ENCODE data around the gene PPP2R2C. TPM values are rescaled to one million over a fixed set of nuclear protein-coding genes. Genes with fewer than 3 reads are reported as not detected.

The PPP2R2C gene
- total RNA-seq, 1 experiment from 2014 or later = 8.1 TPM

GRCh38 chr4:6492027-6492590, 19.7 kb upstream of the PPP2R2C start:
- WGBS (ENCODE audit: extremely low coverage, insufficient read length, low lambda C conversion rate) = no CpG with 5 or more reads among the region's 6 CpGs
- TF ChIP-seq, protein P1, sequence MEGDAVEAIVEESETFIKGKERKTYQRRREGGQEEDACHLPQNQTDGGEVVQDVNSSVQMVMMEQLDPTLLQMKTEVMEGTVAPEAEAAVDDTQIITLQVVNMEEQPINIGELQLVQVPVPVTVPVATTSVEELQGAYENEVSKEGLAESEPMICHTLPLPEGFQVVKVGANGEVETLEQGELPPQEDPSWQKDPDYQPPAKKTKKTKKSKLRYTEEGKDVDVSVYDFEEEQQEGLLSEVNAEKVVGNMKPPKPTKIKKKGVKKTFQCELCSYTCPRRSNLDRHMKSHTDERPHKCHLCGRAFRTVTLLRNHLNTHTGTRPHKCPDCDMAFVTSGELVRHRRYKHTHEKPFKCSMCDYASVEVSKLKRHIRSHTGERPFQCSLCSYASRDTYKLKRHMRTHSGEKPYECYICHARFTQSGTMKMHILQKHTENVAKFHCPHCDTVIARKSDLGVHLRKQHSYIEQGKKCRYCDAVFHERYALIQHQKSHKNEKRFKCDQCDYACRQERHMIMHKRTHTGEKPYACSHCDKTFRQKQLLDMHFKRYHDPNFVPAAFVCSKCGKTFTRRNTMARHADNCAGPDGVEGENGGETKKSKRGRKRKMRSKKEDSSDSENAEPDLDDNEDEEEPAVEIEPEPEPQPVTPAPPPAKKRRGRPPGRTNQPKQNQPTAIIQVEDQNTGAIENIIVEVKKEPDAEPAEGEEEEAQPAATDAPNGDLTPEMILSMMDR (conservative IDR thresholded peaks at IDR 0.05) = no peak
- no peak overlapping the region for H3K4ac ChIP-seq (ENCODE audit: low read depth, low read length)
- H4K20me1 ChIP-seq (ENCODE audit: control insufficient read depth, insufficient read depth, insufficient read length) = no peaks in the 10 kb centered on the region
- H3K79me2 ChIP-seq (ENCODE audit: insufficient read depth, low read length) = no peaks in the 10 kb centered on the region
- H3K27ac ChIP-seq (ENCODE audit: insufficient read length, low read depth, low read length) = no peak overlapping the region
- no peak overlapping the region for H2BK15ac ChIP-seq (ENCODE audit: low read depth, low read length)
- no peaks in the 10 kb centered on the region for H3K79me1 ChIP-seq (ENCODE audit: insufficient read depth, low read depth, low read length, poor library complexity, severe bottlenecking)
- Mint-ChIP-seq H3K36me3 (ENCODE audit: insufficient read depth in 1 of 3, low read depth in 3 of 3) (no peaks in the 10 kb centered on the region; a peak in 1 of 7 replicates), H3K27ac (no peak overlapping the region), H3K9me3 (peaks cover 0 to 3% of the 10 kb centered on the region in 2 experiments; a peak in 3 of 5 replicates), H3K4me1 (peaks cover 14 to 16% of the 10 kb centered on the region in 2 experiments), H3K4me3 (no peak overlapping the region), H3K27me3 (ENCODE audit: low read depth) (peaks cover 30% of the 10 kb centered on the region)
- H3K23me2 ChIP-seq (ENCODE audit: insufficient read length, low read depth, low read length, poor library complexity, severe bottlenecking) = no peaks in the 10 kb centered on the region
- no peak overlapping the region for H3K23ac ChIP-seq (ENCODE audit: insufficient read length, low read depth, low read length)
- H4K91ac ChIP-seq (ENCODE audit: insufficient read length, low read depth, low read length) = no peak overlapping the region
- H3K9ac ChIP-seq (ENCODE audit: extremely low read depth, insufficient read length, low read length) = no peak overlapping the region
- H4K8ac ChIP-seq (replicated peaks; ENCODE audit: insufficient read length, low read depth, low read length) = no peak overlapping the region
- no peak overlapping the region for H3K4me2 ChIP-seq (ENCODE audit: insufficient read depth, insufficient read length, low read length)
- no peak overlapping the region; the same call in 1 of the 2 replicates for H3K14ac ChIP-seq (ENCODE audit: insufficient read depth, low read length)
- H2AK5ac ChIP-seq (ENCODE audit: insufficient read length, low read length) = no peak overlapping the region
- H3K4me1 ChIP-seq (ENCODE audit: insufficient read depth, low read length) = no peaks in the 10 kb centered on the region
- H3T11ph ChIP-seq (ENCODE audit: low read length) = no peak overlapping the region
- no peaks in the 10 kb centered on the region for H3K27me3 ChIP-seq (ENCODE audit: insufficient read depth, low read length)
- peak; percentile 15 for DNase-seq
- H2BK120ac ChIP-seq (ENCODE audit: low read depth, low read length, poor library complexity, severe bottlenecking) = no peak overlapping the region
- no peak overlapping the region for H2BK20ac ChIP-seq (ENCODE audit: low read depth, low read length, poor library complexity, severe bottlenecking)
- H3K18ac ChIP-seq (ENCODE audit: insufficient read length, low read depth, low read length) = no peak overlapping the region
- no peak overlapping the region for H2BK5ac ChIP-seq (ENCODE audit: insufficient read length, low read length)
- no peak overlapping the region for H2BK12ac ChIP-seq (ENCODE audit: insufficient read length, low read depth, low read length)
- H3K9me3 ChIP-seq (ENCODE audit: control insufficient read depth, low read depth, low read length) = no peaks in the 10 kb centered on the region
- no peak overlapping the region for H4K5ac ChIP-seq (ENCODE audit: insufficient read length, low read depth, low read length)
- H3K56ac ChIP-seq (ENCODE audit: insufficient read length, low read depth, low read length) = no peak overlapping the region
- no peak overlapping the region for H2AFZ ChIP-seq (ENCODE audit: low read length)

Measured in H9 (cell line).